Measurements from ENCODE around the gene MMP20. TPM values are rescaled to one million over a fixed set of nuclear protein-coding genes. Genes with fewer than 3 reads are reported as not detected.

The MMP20 gene
- total RNA-seq, 1 experiment from 2014 or later: not detected

- intact Hi-C loops (cut with micrococcal nuclease; ENCODE audit: unreplicated experiment): no loop called here
- no peak overlapping the region for H3K27ac ChIP-seq (ENCODE audit: low read depth, low read length, poor library complexity, severe bottlenecking)
- POLR2A ChIA-PET (ENCODE audit: low non-redundant PET): no interaction called here
Observed at GRCh38 chr11:102603091-102603490, 22.0 kb downstream of the MMP20 start.

DNA sequence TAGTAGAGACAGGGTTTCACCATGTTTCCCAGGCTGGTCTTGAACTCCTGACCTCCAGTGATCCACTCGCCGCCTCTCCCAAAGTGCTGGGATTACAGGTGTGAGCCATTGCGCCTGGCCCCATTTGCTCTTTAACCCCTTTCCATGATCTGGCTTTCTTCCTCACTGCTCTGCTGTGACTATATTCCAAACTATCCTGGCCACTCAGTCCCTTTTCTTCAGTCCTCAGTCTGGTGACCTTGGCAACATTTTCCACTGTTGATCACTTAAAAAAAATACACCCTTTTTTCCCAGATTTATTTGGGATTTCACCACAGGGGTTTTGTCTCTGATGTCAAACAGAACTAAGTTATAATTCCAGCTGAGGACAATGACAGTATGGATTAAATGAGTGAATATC, 24.5 kb downstream of the MMP20 start:
- DNase-seq (ENCODE audit: low spot score): no peak
- no peak overlapping the region for H3K27ac ChIP-seq (ENCODE audit: low read depth, low read length, poor library complexity, severe bottlenecking)
- TF ChIP-seq CTCF (conservative IDR thresholded peaks at IDR 0.05; ENCODE audit: low read depth, low read length) (no peak), EZH2 (IDR thresholded peaks at IDR 0.05; ENCODE audit: borderline replicate concordance, low read depth, low read length, poor library complexity, severe bottlenecking) (no peak)
- H3K9me3 ChIP-seq (ENCODE audit: low read depth, low read length, poor library complexity, severe bottlenecking): no peaks in the 10 kb centered on the region
- no peaks in the 10 kb centered on the region for H3K36me3 ChIP-seq (ENCODE audit: insufficient read depth, low read length, poor library complexity, severe bottlenecking)
- no peak overlapping the region for H3K4me3 ChIP-seq (ENCODE audit: low read depth, low read length, poor library complexity, severe bottlenecking)
- H3K27me3 ChIP-seq (replicated peaks; ENCODE audit: insufficient read depth, low read depth, low read length, poor library complexity): no peaks in the 10 kb centered on the region
- H3K4me1 ChIP-seq (ENCODE audit: insufficient read depth, low read length, poor library complexity, severe bottlenecking): peaks cover 4% of the 10 kb centered on the region
- ChIA-PET POLR2A (ENCODE audit: low non-redundant PET) (no interaction called here), CTCF (interaction anchor here (1.1 kb wide), 1 partner anchor 12 kb away, joined by 3 read pairs; no protein-coding TSS in a partner anchor)
- intact Hi-C loops (cut with micrococcal nuclease; ENCODE audit: unreplicated experiment): no loop called here
- BruUV-seq (replicated peaks): no TSS peak

More at GRCh38 chr11:102603091-102603490, 22.0 kb downstream of the MMP20 start:
- CTCF ChIA-PET: interaction anchor here (0.5 kb wide), 1 partner anchor 13 kb away, joined by 3 read pairs; no protein-coding TSS in a partner anchor
- no peaks in the 10 kb centered on the region for H3K36me3 ChIP-seq (ENCODE audit: insufficient read depth, low read length, poor library complexity, severe bottlenecking)
- no peak for TF ChIP-seq EZH2 (IDR thresholded peaks at IDR 0.05; ENCODE audit: borderline replicate concordance, low read depth, low read length, poor library complexity, severe bottlenecking)
- no peak for TF ChIP-seq CTCF (conservative IDR thresholded peaks at IDR 0.05; ENCODE audit: low read depth, low read length)
- H3K9me3 ChIP-seq (ENCODE audit: low read depth, low read length, poor library complexity, severe bottlenecking): no peaks in the 10 kb centered on the region
- peaks cover 4% of the 10 kb centered on the region for H3K4me1 ChIP-seq (ENCODE audit: insufficient read depth, low read length, poor library complexity, severe bottlenecking)
- H3K27me3 ChIP-seq (replicated peaks; ENCODE audit: insufficient read depth, low read depth, low read length, poor library complexity): no peaks in the 10 kb centered on the region
- no peak for DNase-seq (ENCODE audit: low spot score)
- no TSS peak for BruUV-seq (replicated peaks)
- no peak overlapping the region for H3K4me3 ChIP-seq (ENCODE audit: low read depth, low read length, poor library complexity, severe bottlenecking)

DNA sequence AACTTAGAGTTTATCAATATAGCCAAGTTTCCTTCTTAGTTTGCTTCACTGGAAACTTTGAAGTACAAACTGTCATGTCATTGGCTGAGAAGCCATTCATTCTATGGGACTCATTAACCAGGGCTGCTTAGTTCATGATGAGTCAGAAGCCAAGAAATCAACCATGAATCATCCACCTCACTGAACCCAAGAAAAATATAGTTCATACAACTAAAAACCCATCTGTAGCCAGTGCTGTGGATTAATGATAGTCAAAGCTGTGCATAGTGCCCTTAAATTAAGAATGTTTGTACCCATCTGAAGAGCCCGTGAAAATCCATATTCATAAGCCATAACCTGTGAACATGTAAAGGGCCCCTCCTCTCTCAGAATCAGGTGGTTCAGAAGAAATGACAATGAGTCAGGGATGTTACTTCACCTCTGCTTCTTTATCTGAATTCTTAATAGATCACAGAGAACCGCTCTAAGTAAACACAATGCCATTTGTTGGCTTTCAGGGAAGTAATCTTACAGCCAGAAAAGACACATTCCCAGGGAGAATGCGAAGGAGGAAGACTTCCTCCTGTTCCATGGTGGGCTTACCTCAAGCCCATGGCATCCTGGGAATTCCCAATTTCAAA, 25.4 kb downstream of the MMP20 start:
- no peaks in the 10 kb centered on the region for H3K27me3 ChIP-seq (replicated peaks; ENCODE audit: insufficient read depth, low read depth, low read length, poor library complexity)
- peak; percentile 68 for DNase-seq (ENCODE audit: low spot score)
- H3K27ac ChIP-seq (ENCODE audit: low read depth, low read length, poor library complexity, severe bottlenecking): no peak overlapping the region
- BruUV-seq (replicated peaks): no TSS peak
- H3K36me3 ChIP-seq (ENCODE audit: insufficient read depth, low read length, poor library complexity, severe bottlenecking): no peaks in the 10 kb centered on the region
- H3K4me3 ChIP-seq (ENCODE audit: low read depth, low read length, poor library complexity, severe bottlenecking): no peak overlapping the region
- ChIA-PET POLR2A (ENCODE audit: low non-redundant PET) (no interaction called here), CTCF (interaction anchor here (1.1 kb wide), 1 partner anchor 13 kb away, joined by 3 read pairs; no protein-coding TSS in a partner anchor)
- H3K4me1 ChIP-seq (ENCODE audit: insufficient read depth, low read length, poor library complexity, severe bottlenecking): peaks cover 4% of the 10 kb centered on the region
- TF ChIP-seq CTCF (conservative IDR thresholded peaks at IDR 0.05; ENCODE audit: low read depth, low read length): no peak
- no peak for TF ChIP-seq EZH2 (IDR thresholded peaks at IDR 0.05; ENCODE audit: borderline replicate concordance, low read depth, low read length, poor library complexity, severe bottlenecking)
- intact Hi-C loops (cut with micrococcal nuclease; ENCODE audit: unreplicated experiment): no loop called here
- no peaks in the 10 kb centered on the region for H3K9me3 ChIP-seq (ENCODE audit: low read depth, low read length, poor library complexity, severe bottlenecking)
